ENCODE measurements around the gene USP44.
"Not testable (repeated sequence)": the region's sequence is repeated elsewhere in the genome, so short reads cannot be mapped to it uniquely, and the experiment has no call there.

Gene USP44

GRCh38 chr12:95573951-95574576 lies 22.8 kb upstream of the USP44 start:
- DNase-seq, result no peak

GRCh38 chr12:95571369-95571768 lies 20.1 kb upstream of the USP44 start:
- no peaks in the 10 kb centered on the region for H3K36me3 ChIP-seq
- H3K9me3 ChIP-seq, result no peaks in the 10 kb centered on the region
- TF ChIP-seq, protein P1, sequence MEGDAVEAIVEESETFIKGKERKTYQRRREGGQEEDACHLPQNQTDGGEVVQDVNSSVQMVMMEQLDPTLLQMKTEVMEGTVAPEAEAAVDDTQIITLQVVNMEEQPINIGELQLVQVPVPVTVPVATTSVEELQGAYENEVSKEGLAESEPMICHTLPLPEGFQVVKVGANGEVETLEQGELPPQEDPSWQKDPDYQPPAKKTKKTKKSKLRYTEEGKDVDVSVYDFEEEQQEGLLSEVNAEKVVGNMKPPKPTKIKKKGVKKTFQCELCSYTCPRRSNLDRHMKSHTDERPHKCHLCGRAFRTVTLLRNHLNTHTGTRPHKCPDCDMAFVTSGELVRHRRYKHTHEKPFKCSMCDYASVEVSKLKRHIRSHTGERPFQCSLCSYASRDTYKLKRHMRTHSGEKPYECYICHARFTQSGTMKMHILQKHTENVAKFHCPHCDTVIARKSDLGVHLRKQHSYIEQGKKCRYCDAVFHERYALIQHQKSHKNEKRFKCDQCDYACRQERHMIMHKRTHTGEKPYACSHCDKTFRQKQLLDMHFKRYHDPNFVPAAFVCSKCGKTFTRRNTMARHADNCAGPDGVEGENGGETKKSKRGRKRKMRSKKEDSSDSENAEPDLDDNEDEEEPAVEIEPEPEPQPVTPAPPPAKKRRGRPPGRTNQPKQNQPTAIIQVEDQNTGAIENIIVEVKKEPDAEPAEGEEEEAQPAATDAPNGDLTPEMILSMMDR (IDR thresholded peaks at IDR 0.05), result no peak
- H3K27ac ChIP-seq, result no peak overlapping the region
- H3K27me3 ChIP-seq, result no peaks in the 10 kb centered on the region
- H3K4me1 ChIP-seq, result no peaks in the 10 kb centered on the region
- intact Hi-C loops (cut with DNase I; ENCODE audit: low total_unique reads), result loop anchor here (10.0 kb wide), 1 partner anchor 423 kb away; the partner anchor contains the start of gene HAL
- no peak for DNase-seq
- no peak overlapping the region for H3K4me3 ChIP-seq

More at GRCh38 chr12:95573951-95574576, 22.8 kb upstream of the USP44 start:
- TF ChIP-seq, protein P1 (IDR thresholded peaks at IDR 0.05), result no peak
- H3K4me3 ChIP-seq, result no peak overlapping the region
- intact Hi-C loops (cut with DNase I; ENCODE audit: low total_unique reads), result loop anchor here (10.0 kb wide), 1 partner anchor 421 kb away; the partner anchor contains the start of gene HAL
- H3K36me3 ChIP-seq, result no peaks in the 10 kb centered on the region
- H3K9me3 ChIP-seq, result no peaks in the 10 kb centered on the region
- H3K27me3 ChIP-seq, result no peaks in the 10 kb centered on the region
- H3K4me1 ChIP-seq, result no peaks in the 10 kb centered on the region
- H3K27ac ChIP-seq, result no peak overlapping the region

DNA sequence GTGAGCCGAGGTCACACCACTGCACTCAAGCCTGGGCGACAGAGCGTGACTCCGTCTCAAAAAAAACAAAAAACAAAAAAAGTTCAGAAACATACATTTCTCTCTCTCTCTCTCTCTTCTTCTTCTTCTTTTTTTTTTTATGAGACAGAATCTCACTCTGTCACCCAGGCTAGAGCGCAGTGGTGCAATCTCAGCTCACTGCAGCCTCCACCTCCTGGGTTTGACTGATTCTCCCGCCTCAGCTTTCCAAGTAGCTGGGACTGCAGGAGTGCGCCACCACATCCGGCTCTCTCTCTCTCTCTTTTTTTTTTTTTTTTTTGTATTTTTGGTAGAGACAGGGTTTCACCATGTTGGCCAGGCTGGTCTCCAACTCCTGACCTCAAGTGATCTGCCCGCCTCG lies 16.8 kb upstream of the USP44 start:
- DNase-seq; H3K9me3 ChIP-seq; H3K36me3 ChIP-seq; H3K4me1 ChIP-seq; H3K27ac ChIP-seq; H3K27me3 ChIP-seq; H3K4me3 ChIP-seq; intact Hi-C loops (cut with DNase I; ENCODE audit: low total_unique reads): not testable (repeated sequence)

- H3K4me3 ChIP-seq, result no peak overlapping the region
- TF ChIP-seq, protein P1 (IDR thresholded peaks at IDR 0.05), result no peak
- intact Hi-C loops (cut with DNase I; ENCODE audit: low total_unique reads), result no loop called here
- no peaks in the 10 kb centered on the region for H3K4me1 ChIP-seq
- H3K27ac ChIP-seq, result no peak overlapping the region
- H3K9me3 ChIP-seq, result no peaks in the 10 kb centered on the region
- DNase-seq, result no peak
- no peaks in the 10 kb centered on the region for H3K27me3 ChIP-seq
- no peaks in the 10 kb centered on the region for H3K36me3 ChIP-seq
These were observed 6.3 kb upstream of the USP44 start for GRCh38 chr12:95557625-95558024.

DNA sequence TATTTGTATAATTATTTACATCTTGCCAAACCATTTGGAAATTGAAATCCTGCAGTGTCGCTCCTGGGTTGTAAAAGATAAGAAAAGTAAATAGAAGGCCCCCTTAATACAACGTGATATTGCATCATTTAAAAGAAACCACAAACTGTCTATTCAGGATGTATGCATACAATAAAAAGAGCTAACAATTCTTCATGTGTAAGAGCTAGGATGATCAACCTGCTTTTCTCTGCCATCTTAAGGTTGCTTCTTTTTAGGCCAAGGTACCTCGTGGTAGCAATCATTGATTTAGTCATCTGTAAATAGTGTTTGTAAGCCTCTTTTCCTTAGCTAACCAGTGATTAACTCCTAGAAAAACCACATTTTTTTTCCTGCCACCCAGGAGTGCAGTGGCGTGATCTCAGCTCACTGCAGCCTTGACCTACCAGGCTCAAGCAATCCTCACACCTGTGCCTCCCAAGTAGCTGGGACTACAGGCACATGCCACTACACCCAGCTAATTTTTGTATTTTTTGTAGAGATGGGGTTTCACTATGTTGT lies 3.3 kb upstream of the USP44 start:
- no peak overlapping the region for H3K27ac ChIP-seq
- H3K9me3 ChIP-seq, result no peaks in the 10 kb centered on the region
- no peaks in the 10 kb centered on the region for H3K27me3 ChIP-seq
- no peak overlapping the region for H3K4me3 ChIP-seq
- H3K36me3 ChIP-seq, result no peaks in the 10 kb centered on the region
- no peaks in the 10 kb centered on the region for H3K4me1 ChIP-seq
- TF ChIP-seq, protein P1 (IDR thresholded peaks at IDR 0.05), result no peak
- no peak for DNase-seq
- intact Hi-C loops (cut with DNase I; ENCODE audit: low total_unique reads), result no loop called here

- TF ChIP-seq, protein P1 (IDR thresholded peaks at IDR 0.05), result no peak
- Histone ChIP-seq H3K4me1 (peaks cover 0 to 5% (median 0%) of the 10 kb centered on the region in 4 donors), H3K4me3 (no peak overlapping the region), H3K27me3 (no peaks in the 10 kb centered on the region), H3K27ac (no peak overlapping the region), H3K9me3 (no peaks in the 10 kb centered on the region), H3K36me3 (no peaks in the 10 kb centered on the region)
- DNase-seq, result no peak
- intact Hi-C loops (cut with DNase I; ENCODE audit: low total_unique reads), result no loop called here
These were observed 2.1 kb upstream of the USP44 start for GRCh38 chr12:95553197-95553943.

Measured in tibial artery (tissue), 4 donors.